22Rv1 (cell line): ENCODE data around the gene TBC1D5.

Experiments used
- H3K27ac ChIP-seq: fragments of 450-650 bp; 2 replicates; pipeline ENCODE4 v1.5.1; 2017
- ZFX ChIP-seq: fragments of 450-650 bp; IDR thresholded peaks from 2 replicates; pipeline ENCODE4 v1.6.1; 2017; ENCODE audit warnings: antibody characterized with exemption, borderline replicate concordance
- TF ChIP-seq, protein P1 (sequence below): fragments of 450-650 bp; IDR thresholded peaks from 2 replicates; pipeline ENCODE4 v1.5.1; 2017; ENCODE audit warnings: mild to moderate bottlenecking

The TBC1D5 gene

DNA sequence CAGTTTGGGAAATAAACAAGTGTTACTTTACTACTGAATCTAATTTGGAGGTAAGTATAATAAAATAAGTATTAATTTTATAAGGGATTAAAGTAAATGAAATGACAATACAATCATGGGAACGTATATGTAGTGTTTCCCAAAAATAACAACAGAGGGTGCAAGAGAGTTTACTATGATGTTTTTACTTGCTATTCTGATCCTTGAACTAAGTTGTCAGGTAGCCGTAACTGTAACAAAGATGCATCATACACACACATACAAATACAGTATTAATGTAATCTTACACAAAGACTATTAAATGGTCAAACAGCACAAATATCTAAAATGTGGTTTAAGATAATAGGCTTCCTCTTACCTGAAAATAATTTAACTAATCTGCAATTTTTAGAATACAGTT is 311.4 kb downstream of the TBC1D5 start:
- no peak for TF ChIP-seq ZFX
- TF ChIP-seq, protein P1, sequence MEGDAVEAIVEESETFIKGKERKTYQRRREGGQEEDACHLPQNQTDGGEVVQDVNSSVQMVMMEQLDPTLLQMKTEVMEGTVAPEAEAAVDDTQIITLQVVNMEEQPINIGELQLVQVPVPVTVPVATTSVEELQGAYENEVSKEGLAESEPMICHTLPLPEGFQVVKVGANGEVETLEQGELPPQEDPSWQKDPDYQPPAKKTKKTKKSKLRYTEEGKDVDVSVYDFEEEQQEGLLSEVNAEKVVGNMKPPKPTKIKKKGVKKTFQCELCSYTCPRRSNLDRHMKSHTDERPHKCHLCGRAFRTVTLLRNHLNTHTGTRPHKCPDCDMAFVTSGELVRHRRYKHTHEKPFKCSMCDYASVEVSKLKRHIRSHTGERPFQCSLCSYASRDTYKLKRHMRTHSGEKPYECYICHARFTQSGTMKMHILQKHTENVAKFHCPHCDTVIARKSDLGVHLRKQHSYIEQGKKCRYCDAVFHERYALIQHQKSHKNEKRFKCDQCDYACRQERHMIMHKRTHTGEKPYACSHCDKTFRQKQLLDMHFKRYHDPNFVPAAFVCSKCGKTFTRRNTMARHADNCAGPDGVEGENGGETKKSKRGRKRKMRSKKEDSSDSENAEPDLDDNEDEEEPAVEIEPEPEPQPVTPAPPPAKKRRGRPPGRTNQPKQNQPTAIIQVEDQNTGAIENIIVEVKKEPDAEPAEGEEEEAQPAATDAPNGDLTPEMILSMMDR = peak; percentile 74
- no peak overlapping the region for H3K27ac ChIP-seq

DNA sequence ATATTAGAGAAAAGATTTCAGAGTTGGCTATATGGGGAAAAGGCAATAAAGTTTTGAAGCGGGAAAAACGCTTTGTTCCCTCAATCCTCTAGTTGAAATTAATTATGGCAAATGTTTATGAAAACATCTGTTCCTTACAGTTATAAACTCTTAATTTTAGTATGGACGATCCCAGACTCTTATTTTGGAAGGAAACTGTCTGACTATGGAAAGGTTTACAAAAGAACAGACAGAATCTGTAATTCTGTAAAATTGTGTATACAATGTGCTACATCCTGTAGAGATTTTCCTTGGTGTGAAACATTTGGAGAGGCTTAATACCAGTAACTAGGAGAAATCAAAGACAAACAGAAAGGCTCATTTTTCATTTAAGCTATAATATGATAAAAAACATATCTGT is 311.8 kb downstream of the TBC1D5 start:
- TF ChIP-seq, protein P1 = no peak
- no peak for TF ChIP-seq ZFX
- no peak overlapping the region for H3K27ac ChIP-seq

DNA sequence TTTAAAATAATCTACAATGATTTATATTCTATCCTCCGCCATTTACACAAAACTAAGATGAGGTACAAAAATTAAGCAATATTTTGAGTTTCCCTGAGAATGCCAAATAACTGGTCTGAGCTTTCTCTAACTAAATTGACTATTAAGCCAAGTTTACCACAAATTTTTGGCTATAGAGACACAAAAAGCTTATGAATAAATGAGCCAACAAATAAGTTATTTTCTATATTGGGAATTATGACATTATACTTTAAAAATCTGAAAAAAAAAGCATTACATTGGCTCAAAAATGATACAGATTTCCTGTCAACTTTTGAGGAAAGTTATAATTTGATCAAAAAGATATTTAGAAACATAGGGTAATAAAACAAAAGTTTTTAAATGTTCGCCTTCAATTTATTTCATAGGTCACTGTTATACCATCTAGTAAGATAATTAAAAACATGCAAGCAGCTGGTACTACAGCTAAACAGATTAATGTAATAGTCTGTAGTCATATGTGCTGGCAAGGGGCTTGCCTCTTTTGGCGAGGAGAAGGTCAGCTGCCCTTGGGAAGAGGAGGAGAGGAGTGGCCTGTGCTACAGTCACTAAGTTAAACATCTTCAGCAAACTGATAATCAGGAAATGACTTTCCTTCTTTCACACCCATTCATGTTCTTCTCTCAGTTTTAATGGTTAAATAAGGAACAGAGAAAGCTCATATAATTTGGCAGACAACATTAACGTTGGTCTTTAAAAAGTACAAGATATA is 318.5 kb downstream of the TBC1D5 start:
- H3K27ac ChIP-seq = no peak overlapping the region
- TF ChIP-seq, protein P1 = no peak
- no peak for TF ChIP-seq ZFX

DNA sequence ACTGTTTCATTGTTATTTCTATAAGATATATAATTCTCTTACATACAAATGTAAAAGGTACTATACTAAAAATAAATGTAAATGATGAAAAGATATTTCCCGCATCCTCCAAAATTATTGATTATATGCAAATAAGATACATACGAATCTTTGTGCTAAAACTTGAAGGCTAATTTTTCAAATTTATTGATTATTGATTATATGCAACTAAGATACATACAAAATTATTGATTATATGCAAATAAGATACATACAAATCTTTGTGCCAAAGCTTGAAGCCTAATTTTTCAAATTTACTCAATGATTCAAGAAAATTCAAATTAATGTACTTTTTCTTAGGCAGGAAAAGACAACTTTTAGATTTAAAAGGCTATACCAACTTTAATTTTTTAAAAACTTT is 319.8 kb downstream of the TBC1D5 start:
- TF ChIP-seq ZFX = no peak
- TF ChIP-seq, protein P1 = no peak
- H3K27ac ChIP-seq = no peak overlapping the region

DNA sequence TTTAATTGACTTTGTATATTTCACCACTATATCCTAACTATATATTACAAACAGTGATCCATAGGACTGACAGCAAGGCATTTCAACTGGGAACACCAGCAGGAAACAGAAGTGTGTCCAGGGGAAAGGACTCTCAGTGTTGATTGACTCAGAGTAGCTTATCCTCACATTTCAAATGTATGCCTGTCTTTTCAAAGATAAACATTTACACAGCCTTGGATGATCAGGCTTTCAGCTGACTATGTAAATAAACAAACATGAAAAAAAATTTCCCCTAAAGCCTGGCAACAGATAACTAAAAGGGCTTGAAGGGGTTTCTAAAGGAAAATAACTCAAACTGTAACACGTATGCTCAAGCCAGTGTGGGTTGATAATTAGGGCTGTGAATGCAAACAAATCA is 321.8 kb downstream of the TBC1D5 start:
- TF ChIP-seq, protein P1 = no peak
- no peak for TF ChIP-seq ZFX
- H3K27ac ChIP-seq = no peak overlapping the region

DNA sequence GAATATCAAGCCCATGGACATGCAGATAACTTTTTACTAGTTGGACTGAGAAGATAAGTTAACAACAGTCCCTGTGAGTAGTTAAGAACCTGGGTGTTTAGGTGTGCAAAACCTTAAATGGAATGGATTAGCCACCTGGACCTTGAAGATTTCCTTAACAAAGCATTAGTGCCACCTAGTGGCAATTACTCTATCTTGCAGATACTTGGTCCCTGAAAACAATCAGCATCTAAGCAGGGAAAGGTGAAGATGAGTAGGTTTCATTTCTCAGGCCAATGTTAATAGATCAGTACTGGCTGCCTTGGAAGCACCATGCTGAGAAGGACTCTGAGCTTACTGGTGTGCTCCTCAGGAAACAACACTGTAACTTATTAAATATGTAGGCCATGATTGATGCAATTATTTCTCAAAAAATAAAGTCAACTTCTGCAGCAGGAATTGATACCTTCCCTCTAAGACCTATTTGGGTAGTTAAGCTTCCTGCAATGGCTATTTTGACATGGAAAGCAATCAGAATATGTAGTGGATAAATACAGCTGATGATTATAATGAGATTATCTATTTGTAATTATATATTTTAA is 329.4 kb downstream of the TBC1D5 start:
- H3K27ac ChIP-seq = no peak overlapping the region
- TF ChIP-seq, protein P1 = peak; percentile 85
- no peak for TF ChIP-seq ZFX

DNA sequence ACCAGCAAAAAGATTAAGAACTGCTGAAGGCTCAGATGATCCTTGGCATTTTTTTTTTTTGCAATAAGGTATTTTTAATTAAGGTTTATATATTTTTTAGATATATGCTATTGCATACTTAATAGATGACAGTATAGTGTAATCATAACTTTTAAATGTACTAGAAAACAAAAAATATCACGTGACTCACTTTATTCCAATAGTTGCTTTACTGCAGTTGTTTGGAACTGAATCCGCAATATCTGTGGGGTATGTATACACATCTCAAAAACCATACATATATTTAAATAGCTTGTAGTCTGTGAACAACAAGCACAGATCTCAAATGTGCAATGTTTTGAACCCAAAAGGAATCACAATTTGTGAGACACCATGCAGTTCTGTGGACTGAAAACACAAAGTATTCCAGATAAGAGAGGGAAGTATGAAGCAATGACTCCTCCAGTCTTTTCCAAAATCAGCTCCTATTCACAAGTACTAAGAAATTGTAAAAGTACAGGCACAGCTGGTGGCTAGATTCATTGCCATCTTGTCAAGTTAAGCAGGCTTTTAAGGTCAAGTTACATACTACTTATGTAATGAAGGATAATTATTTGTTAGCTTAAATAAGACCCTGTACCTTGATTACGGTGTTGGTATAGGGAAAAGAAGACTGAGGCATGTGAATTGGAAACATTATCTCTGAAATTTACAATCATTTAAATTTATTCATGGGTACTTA is 331.1 kb downstream of the TBC1D5 start:
- H3K27ac ChIP-seq = no peak overlapping the region
- TF ChIP-seq, protein P1 = no peak
- no peak for TF ChIP-seq ZFX
